ENCODE data around the gene P2RY12.

The P2RY12 gene

DNA sequence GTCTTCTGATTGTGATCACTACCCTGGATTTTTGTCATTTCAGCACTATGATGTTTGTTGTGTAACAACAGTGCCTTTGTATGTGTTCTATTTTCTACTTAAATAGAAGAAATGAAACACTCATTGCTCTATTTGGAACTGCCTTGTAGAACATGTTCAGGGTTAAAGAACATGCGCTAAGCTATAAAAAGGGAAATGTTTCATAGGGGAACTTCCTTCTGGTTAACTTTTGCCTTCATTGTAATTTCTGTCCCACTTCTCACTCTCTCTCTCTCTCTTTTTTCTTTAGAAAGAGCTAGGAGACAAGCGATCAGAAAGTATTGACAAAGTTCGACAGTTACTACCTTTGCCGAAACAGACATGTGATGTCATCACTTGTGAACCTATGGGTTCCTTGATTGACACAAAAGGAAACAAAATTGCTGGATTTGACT, at the start of gene P2RY12:
TSS of gene P2RY12 (minus strand) at position 13 of the 434 bp plus-strand sequence. CDS start 45,908 bp downstream, outside the sequence.
- Histone ChIP-seq H2AFZ (ENCODE audit: low read length) (no peak within 1 kb of the TSS), H3K36me3 (ENCODE audit: insufficient read depth, low read length) (peaks cover 79% of the 10 kb centered on the region; the same call in 1 of the 2 replicates), H3K4me1 (ENCODE audit: insufficient read depth, low read length, poor library complexity, severe bottlenecking) (peaks cover 3% of the 10 kb centered on the region), H4K20me1 (ENCODE audit: insufficient read depth, low read length, poor library complexity, severe bottlenecking) (no peaks in the 10 kb centered on the region), H3F3A (ENCODE audit: low read depth) (no peaks in the 10 kb centered on the region), H3K4me3 (ENCODE audit: low read length, poor library complexity, severe bottlenecking) (no peak within 1 kb of the TSS), H3K9ac (ENCODE audit: low read depth, low read length, poor library complexity, severe bottlenecking) (no peak within 1 kb of the TSS), H3K9me3 (ENCODE audit: insufficient read depth, low read depth, low read length) (no peaks in the 10 kb centered on the region), H3K4me2 (ENCODE audit: low read depth, low read length, poor library complexity, severe bottlenecking) (no peak within 1 kb of the TSS), H3K79me2 (ENCODE audit: insufficient read depth, low read length) (no peaks in the 10 kb centered on the region), H3K9me2 (replicated peaks; ENCODE audit: low read depth, low read length) (no peaks in the 10 kb centered on the region), H3K27me3 (ENCODE audit: insufficient read depth, low read length, poor library complexity, severe bottlenecking) (no peaks in the 10 kb centered on the region)
- TF ChIP-seq, protein P1, sequence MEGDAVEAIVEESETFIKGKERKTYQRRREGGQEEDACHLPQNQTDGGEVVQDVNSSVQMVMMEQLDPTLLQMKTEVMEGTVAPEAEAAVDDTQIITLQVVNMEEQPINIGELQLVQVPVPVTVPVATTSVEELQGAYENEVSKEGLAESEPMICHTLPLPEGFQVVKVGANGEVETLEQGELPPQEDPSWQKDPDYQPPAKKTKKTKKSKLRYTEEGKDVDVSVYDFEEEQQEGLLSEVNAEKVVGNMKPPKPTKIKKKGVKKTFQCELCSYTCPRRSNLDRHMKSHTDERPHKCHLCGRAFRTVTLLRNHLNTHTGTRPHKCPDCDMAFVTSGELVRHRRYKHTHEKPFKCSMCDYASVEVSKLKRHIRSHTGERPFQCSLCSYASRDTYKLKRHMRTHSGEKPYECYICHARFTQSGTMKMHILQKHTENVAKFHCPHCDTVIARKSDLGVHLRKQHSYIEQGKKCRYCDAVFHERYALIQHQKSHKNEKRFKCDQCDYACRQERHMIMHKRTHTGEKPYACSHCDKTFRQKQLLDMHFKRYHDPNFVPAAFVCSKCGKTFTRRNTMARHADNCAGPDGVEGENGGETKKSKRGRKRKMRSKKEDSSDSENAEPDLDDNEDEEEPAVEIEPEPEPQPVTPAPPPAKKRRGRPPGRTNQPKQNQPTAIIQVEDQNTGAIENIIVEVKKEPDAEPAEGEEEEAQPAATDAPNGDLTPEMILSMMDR (conservative IDR thresholded peaks at IDR 0.05; ENCODE audit: low read length), result no peak
- TF ChIP-seq EZH2phosphoT487 (IDR thresholded peaks at IDR 0.05; ENCODE audit: borderline replicate concordance), result no peak

DNA sequence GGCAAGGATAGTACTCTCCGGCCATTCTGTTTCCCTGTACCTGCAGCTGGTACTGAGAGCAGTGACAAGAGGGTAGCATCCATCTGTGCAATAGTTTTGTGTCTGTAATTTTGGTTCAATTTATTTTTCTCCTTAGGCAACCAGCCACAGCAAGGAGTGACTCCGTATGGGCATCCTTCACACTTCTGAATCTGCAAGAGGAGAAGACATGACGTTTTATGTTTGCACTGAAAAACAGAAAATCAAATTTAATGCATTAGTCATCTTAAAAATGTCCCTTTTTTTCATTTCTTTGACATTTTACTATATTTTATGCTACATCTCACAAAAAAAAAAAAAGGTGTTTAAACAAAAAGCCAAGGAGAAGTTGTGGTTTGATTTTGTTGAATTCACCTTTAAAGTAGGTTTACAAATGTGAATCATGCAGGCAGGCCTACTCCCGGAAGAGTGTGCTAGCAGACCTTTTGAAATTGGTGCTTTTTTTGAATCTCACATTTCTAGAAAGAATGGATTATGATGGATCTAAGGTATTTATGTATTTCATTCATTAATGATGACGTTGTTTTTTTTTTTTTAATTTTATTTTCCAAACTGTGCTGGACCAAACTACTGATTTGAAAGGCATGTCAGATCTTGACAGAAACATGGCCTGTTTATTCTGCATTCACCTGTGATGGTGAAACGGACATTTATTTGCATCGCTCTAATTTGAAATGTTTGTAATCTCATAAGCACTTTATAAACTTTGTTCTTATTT, 48.2 kb upstream of the P2RY12 start:
- TF ChIP-seq, protein P1 (conservative IDR thresholded peaks at IDR 0.05; ENCODE audit: low read length), result no peak
- no peak for TF ChIP-seq EZH2phosphoT487 (IDR thresholded peaks at IDR 0.05; ENCODE audit: borderline replicate concordance)
- Histone ChIP-seq H4K20me1 (ENCODE audit: insufficient read depth, low read length, poor library complexity, severe bottlenecking) (no peaks in the 10 kb centered on the region), H3K27me3 (ENCODE audit: insufficient read depth, low read length, poor library complexity, severe bottlenecking) (no peaks in the 10 kb centered on the region), H3K36me3 (ENCODE audit: insufficient read depth, low read length) (peaks cover 55% of the 10 kb centered on the region; the same call in 1 of the 2 replicates), H2AFZ (ENCODE audit: low read length) (no peak overlapping the region), H3K9ac (ENCODE audit: low read depth, low read length, poor library complexity, severe bottlenecking) (no peak overlapping the region), H3K79me2 (ENCODE audit: insufficient read depth, low read length) (no peaks in the 10 kb centered on the region), H3K9me2 (replicated peaks; ENCODE audit: low read depth, low read length) (no peaks in the 10 kb centered on the region), H3K4me3 (ENCODE audit: low read length, poor library complexity, severe bottlenecking) (no peak overlapping the region), H3F3A (ENCODE audit: low read depth) (no peaks in the 10 kb centered on the region), H3K9me3 (ENCODE audit: insufficient read depth, low read depth, low read length) (no peaks in the 10 kb centered on the region), H3K4me2 (ENCODE audit: low read depth, low read length, poor library complexity, severe bottlenecking) (no peak overlapping the region), H3K4me1 (ENCODE audit: insufficient read depth, low read length, poor library complexity, severe bottlenecking) (peaks cover 15% of the 10 kb centered on the region)

DNA sequence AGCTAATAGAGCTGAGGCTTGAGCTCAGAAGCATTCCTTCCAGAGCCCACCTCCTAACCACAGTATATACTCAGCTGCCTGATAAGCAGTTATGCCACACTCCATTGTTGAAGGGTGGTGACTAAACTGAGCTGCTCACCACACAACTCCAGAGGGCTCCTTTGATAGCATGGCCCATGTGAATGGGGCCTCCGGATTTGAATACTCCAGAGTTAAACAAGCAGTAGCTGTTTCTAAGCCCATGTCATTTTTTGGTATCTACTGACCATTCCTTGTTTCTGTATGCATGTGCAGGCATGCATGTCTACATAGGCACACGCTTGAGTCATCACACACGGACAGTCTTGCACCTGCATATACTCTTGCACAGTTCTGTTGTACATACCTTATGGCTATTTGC, 47.4 kb upstream of the P2RY12 start:
- H3K9me3 ChIP-seq (ENCODE audit: insufficient read depth, low read depth, low read length), result no peaks in the 10 kb centered on the region
- H3K9me2 ChIP-seq (replicated peaks; ENCODE audit: low read depth, low read length), result no peaks in the 10 kb centered on the region
- H2AFZ ChIP-seq (ENCODE audit: low read length), result no peak overlapping the region
- H3F3A ChIP-seq (ENCODE audit: low read depth), result no peaks in the 10 kb centered on the region
- H4K20me1 ChIP-seq (ENCODE audit: insufficient read depth, low read length, poor library complexity, severe bottlenecking), result no peaks in the 10 kb centered on the region
- TF ChIP-seq, protein P1 (conservative IDR thresholded peaks at IDR 0.05; ENCODE audit: low read length), result no peak
- TF ChIP-seq EZH2phosphoT487 (IDR thresholded peaks at IDR 0.05; ENCODE audit: borderline replicate concordance), result no peak
- H3K4me1 ChIP-seq (ENCODE audit: insufficient read depth, low read length, poor library complexity, severe bottlenecking), result peaks cover 15% of the 10 kb centered on the region
- H3K36me3 ChIP-seq (ENCODE audit: insufficient read depth, low read length), result peaks cover 52% of the 10 kb centered on the region; the same call in 1 of the 2 replicates
- H3K9ac ChIP-seq (ENCODE audit: low read depth, low read length, poor library complexity, severe bottlenecking), result no peak overlapping the region
- H3K27me3 ChIP-seq (ENCODE audit: insufficient read depth, low read length, poor library complexity, severe bottlenecking), result no peaks in the 10 kb centered on the region
- no peak overlapping the region for H3K4me2 ChIP-seq (ENCODE audit: low read depth, low read length, poor library complexity, severe bottlenecking)
- no peaks in the 10 kb centered on the region for H3K79me2 ChIP-seq (ENCODE audit: insufficient read depth, low read length)
- no peak overlapping the region for H3K4me3 ChIP-seq (ENCODE audit: low read length, poor library complexity, severe bottlenecking)
